ENCODE results near the gene MS4A14.

DNA sequence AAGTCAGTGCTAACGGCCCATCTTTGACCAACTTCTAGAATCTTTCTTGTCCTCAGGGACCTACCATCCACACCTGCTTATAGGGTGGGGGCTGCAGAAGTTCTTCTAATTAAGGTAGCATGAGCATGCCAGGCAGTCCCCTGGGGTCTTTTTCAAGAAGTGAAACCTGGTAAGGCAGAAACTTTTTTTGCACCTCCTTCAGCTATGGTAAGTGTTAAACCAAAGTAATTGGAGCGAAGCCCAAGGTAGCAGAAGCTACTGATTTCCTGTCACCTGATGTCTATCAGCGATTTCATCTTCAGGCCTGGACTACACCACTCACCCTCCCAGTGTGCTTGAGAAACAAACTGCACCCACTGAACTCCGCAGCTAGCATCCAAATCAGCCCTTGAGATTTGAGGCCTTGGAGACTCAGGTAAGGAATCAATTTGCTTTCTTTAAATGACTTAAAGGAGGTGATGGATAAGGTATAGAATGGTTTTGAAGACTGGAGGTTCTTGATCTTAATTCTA is 59.3 kb downstream of the MS4A14 start, which contains the start of gene MS4A1:
- TF ChIP-seq CTCF (IDR thresholded peaks at IDR 0.05 in 2 of 3, conservative IDR thresholded peaks at IDR 0.05 in 1 of 3; ENCODE audit: borderline replicate concordance in 1 of 3, insufficient read depth in 1 of 3, low read depth in 2 of 3, low read length in 2 of 3), result no peak
- TF ChIP-seq CBX3 (IDR thresholded peaks at IDR 0.05; ENCODE audit: low read depth), result no peak
- no peak for TF ChIP-seq YY1 (IDR thresholded peaks at IDR 0.05; ENCODE audit: extremely low read depth, insufficient replicate concordance, low read depth, low read length)
- no peak for TF ChIP-seq EZH2 (IDR thresholded peaks at IDR 0.05)
- TF ChIP-seq, protein P1, sequence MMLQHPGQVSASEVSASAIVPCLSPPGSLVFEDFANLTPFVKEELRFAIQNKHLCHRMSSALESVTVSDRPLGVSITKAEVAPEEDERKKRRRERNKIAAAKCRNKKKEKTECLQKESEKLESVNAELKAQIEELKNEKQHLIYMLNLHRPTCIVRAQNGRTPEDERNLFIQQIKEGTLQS (IDR thresholded peaks at IDR 0.05), result no peak
- TF ChIP-seq POLR2A (IDR thresholded peaks at IDR 0.05; ENCODE audit: borderline replicate concordance, extremely low read depth, insufficient read depth, insufficient read length), result no peak
- no peak for TF ChIP-seq MAX (IDR thresholded peaks at IDR 0.05)
- no peak for TF ChIP-seq CEBPB (IDR thresholded peaks at IDR 0.05; ENCODE audit: low read depth)
